HT1080 (cell line): ENCODE data around the gene PAQR5. TPM values are rescaled to one million over a fixed set of nuclear protein-coding genes. Genes with fewer than 3 reads are reported as not detected.

ENCODE experiments used
- DNase-seq: peaks from one replicate; pipeline ENCODE4 v3.0.0-alpha.2; 2015; ENCODE audit warnings: low read depth
- total RNA-seq: library from RNA; depleted of rRNA; stranded (reverse); fragments of >200 nt; shearing (Covaris generic); gene quantifications from 2 replicates; pipeline ENCODE4 v1.2.3, GENCODE V29; 2014

Gene PAQR5
- total RNA-seq, 1 experiment from 2014 or later = 5.3 TPM

- no peak for DNase-seq
Observed at GRCh38 chr15:69389426-69389825, 90.7 kb downstream of the PAQR5 start.

GRCh38 chr15:69390575-69390974, 91.9 kb downstream of the PAQR5 start:
- DNase-seq = peak; percentile 75

GRCh38 chr15:69391046-69391757, 92.5 kb downstream of the PAQR5 start:
- DNase-seq = no peak

- no peak for DNase-seq
Observed at GRCh38 chr15:69392352-69392751, 93.6 kb downstream of the PAQR5 start.

GRCh38 chr15:69393831-69394491, 95.2 kb downstream of the PAQR5 start:
- DNase-seq = peak; percentile 42

GRCh38 chr15:69394556-69395282, 96.0 kb downstream of the PAQR5 start:
- DNase-seq = peak; percentile 72

- DNase-seq = no peak
Observed at GRCh38 chr15:69395460-69395859, 96.7 kb downstream of the PAQR5 start.

GRCh38 chr15:69395991-69396390, 97.3 kb downstream of the PAQR5 start:
- no peak for DNase-seq

GRCh38 chr15:69398491-69398891, 99.8 kb downstream of the PAQR5 start:
- DNase-seq = peak; percentile 46

- DNase-seq = no peak
Observed at GRCh38 chr15:69400850-69401249, 102.1 kb downstream of the PAQR5 start.

- DNase-seq = no peak
Observed at GRCh38 chr15:69402816-69403215, 104.1 kb downstream of the PAQR5 start.

GRCh38 chr15:69403594-69403993, 104.9 kb downstream of the PAQR5 start:
- DNase-seq = peak; percentile 84

- no peak for DNase-seq
Observed at GRCh38 chr15:69405110-69405509, 106.4 kb downstream of the PAQR5 start.

- DNase-seq = no peak
Observed at GRCh38 chr15:69407719-69408400, 109.1 kb downstream of the PAQR5 start.

GRCh38 chr15:69408841-69409240, 110.1 kb downstream of the PAQR5 start:
- no peak for DNase-seq

- peak; percentile 68 for DNase-seq
Observed at GRCh38 chr15:69410248-69410874, 111.6 kb downstream of the PAQR5 start.

GRCh38 chr15:69412274-69412673, 113.6 kb downstream of the PAQR5 start:
- no peak for DNase-seq

- no peak for DNase-seq
Observed at GRCh38 chr15:69412701-69413100, 114.0 kb downstream of the PAQR5 start.

- DNase-seq = peak; percentile 94
Observed at GRCh38 chr15:69413822-69414700, 115.3 kb downstream of the PAQR5 start, which contains the start of gene KIF23. KIF23 (plus strand) TSS chr15:69414349; CDS start chr15:69414466, 117 bp downstream.

- peak; percentile 81 for DNase-seq
Observed at GRCh38 chr15:69414701-69415167, 116.0 kb downstream of the PAQR5 start.
